Fibroblast of lung (primary cell): ENCODE results near the gene ANKS1A.

ENCODE experiments used
- CTCF ChIP-seq, 2 donors: IDR thresholded peaks in 1 of 2; conservative IDR thresholded peaks in 1 of 2; 1 replicate in 1 of 2; 2 replicates in 1 of 2; pipeline ENCODE4 v1.5.1; 2011 to 2012; ENCODE audit warnings: low read length in 2 of 2, control low read depth in 1 of 2, inconsistent platforms in 1 of 2, low read depth in 1 of 2, mild to moderate bottlenecking in 1 of 2
- EZH2 ChIP-seq: IDR thresholded peaks from 2 replicates; pipeline ENCODE4 v1.5.1; 2012; ENCODE audit warnings: low read length, control low read depth, mild to moderate bottlenecking; ENCODE audit errors: missing control alignments

GRCh38 chr6:34916348-34916967 lies 27.4 kb downstream of the ANKS1A start:
- TF ChIP-seq CTCF (conservative IDR thresholded peaks at IDR 0.05 in 1 of 2, IDR thresholded peaks at IDR 0.05 in 1 of 2; ENCODE audit: low read depth in 1 of 2, low read length in 2 of 2) (no peak), EZH2 (no peak)
